Esophagus muscularis mucosa (tissue), 4 donors: ENCODE data around the gene GPC6. TPM values are rescaled to one million over a fixed set of nuclear protein-coding genes. Genes with fewer than 3 reads are reported as not detected.

Experiments used
- DNase-seq: peaks from one replicate; pipeline ENCODE4 v3.0.0-alpha.2; 2017; ENCODE audit errors: extremely low spot score
- H3K27ac ChIP-seq, 4 donors: fragments of 200-600 bp; sonication (generic); replicated peaks in 1 of 4; 1 replicate in 3 of 4; 2 replicates in 1 of 4; pipeline ENCODE4 v1.5.1; 2016 to 2019; ENCODE audit warnings: mild to moderate bottlenecking in 1 of 4
- H3K27me3 ChIP-seq, 4 donors: fragments of 200-600 bp; sonication (generic); one replicate each; pipeline versions ENCODE4 v1.5.1 to v1.6.0; 2016 to 2019
- H3K36me3 ChIP-seq, 4 donors: fragments of 200-600 bp; sonication (generic); one replicate each; pipeline ENCODE4 v1.5.1; 2016 to 2019
- H3K4me1 ChIP-seq, 4 donors: fragments of 200-600 bp; sonication (generic); one replicate each; pipeline ENCODE4 v1.5.1; 2016 to 2019
- H3K4me3 ChIP-seq, 4 donors: fragments of 200-600 bp; sonication (generic); 1 replicate in 2 of 4; 2 replicates in 2 of 4; pipeline ENCODE4 v1.5.1; 2016 to 2019; ENCODE audit warnings: mild to moderate bottlenecking in 4 of 4, moderate library complexity in 1 of 4
- H3K9me3 ChIP-seq, 4 donors: fragments of 200-600 bp; sonication (generic); 1 replicate in 3 of 4; 2 replicates in 1 of 4; pipeline ENCODE4 v1.5.1; 2016 to 2019
- EP300 ChIP-seq: sonication (generic); formaldehyde crosslinking; IDR thresholded peaks from one replicate; pipeline ENCODE4 v1.6.1; 2017; ENCODE audit warnings: antibody characterized with exemption
- POLR2A ChIP-seq: fragments of 450-650 bp; IDR thresholded peaks from one replicate; pipeline ENCODE4 v1.6.1; 2017; ENCODE audit warnings: antibody characterized with exemption, moderate library complexity, mild to moderate bottlenecking, low read depth
- POLR2AphosphoS5 ChIP-seq, 2 donors: sonication (generic); formaldehyde crosslinking; IDR thresholded peaks; one replicate each; pipeline ENCODE4 v1.6.1; 2017; ENCODE audit warnings: antibody characterized with exemption in 2 of 2
- WGBS: methylation state at CpG from one replicate; pipeline ENCODE4 v1.1.5; 2018; 5-methylcytosine and 5-hydroxymethylcytosine counted together
- intact Hi-C: fragments of 100-400 bp; cut with DNase I; formaldehyde crosslinking; loops from one replicate; pipeline ENCODE4 v1.15.1; 2023
- total RNA-seq, 4 donors: library from RNA; depleted of rRNA; stranded (reverse); fragments of >200 nt; gene quantifications; one replicate each; pipeline versions ENCODE4 v1.1.0 to v1.2.1, GENCODE V29; 2016
- TF ChIP-seq, protein P1 (sequence below), 3 experiments: fragments of 200-600 bp in 2 of 3; fragments of 450-650 bp in 1 of 3; sonication (generic) in 2 of 3; IDR thresholded peaks; one replicate each; pipeline ENCODE4 v1.5.1; 2017 to 2019; ENCODE audit warnings: antibody characterized with exemption in 3 of 3, mild to moderate bottlenecking in 2 of 3, moderate library complexity in 1 of 3

The GPC6 gene
- total RNA-seq, 4 donors from 2014 or later: 6.5 to 17.2 (median 13.5) TPM

DNA sequence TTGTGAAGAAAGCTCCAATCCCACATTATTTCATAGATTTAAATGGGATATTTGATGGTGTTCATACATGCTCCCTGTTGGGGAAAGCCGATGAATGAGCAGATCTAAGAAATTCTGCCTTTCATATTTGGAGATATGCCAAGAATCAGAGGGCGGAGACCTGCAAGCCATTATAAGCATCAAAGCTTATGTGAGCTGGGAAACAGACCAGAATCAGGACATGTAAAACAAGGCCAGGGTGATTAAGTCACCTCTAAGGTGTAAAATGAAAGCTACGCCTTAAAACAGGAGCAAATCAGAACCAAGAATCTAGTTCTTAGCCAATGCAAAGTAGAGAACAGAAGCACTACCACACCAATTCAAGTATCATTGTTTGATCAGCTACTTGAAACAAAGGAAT is 860.5 kb downstream of the GPC6 start:
- Histone ChIP-seq H3K4me1 (no peaks in the 10 kb centered on the region), H3K36me3 (no peaks in the 10 kb centered on the region), H3K4me3 (no peak overlapping the region), H3K9me3 (no peaks in the 10 kb centered on the region), H3K27ac (no peak overlapping the region), H3K27me3 (no peaks in the 10 kb centered on the region)
- DNase-seq: no peak
- intact Hi-C loops: no loop called here
- WGBS: 91% methylated on average over 3 of the region's 3 CpGs
- TF ChIP-seq POLR2AphosphoS5 (IDR thresholded peaks at IDR 0.05) (no peak), EP300 (no peak), POLR2A (no peak)
- TF ChIP-seq, protein P1, sequence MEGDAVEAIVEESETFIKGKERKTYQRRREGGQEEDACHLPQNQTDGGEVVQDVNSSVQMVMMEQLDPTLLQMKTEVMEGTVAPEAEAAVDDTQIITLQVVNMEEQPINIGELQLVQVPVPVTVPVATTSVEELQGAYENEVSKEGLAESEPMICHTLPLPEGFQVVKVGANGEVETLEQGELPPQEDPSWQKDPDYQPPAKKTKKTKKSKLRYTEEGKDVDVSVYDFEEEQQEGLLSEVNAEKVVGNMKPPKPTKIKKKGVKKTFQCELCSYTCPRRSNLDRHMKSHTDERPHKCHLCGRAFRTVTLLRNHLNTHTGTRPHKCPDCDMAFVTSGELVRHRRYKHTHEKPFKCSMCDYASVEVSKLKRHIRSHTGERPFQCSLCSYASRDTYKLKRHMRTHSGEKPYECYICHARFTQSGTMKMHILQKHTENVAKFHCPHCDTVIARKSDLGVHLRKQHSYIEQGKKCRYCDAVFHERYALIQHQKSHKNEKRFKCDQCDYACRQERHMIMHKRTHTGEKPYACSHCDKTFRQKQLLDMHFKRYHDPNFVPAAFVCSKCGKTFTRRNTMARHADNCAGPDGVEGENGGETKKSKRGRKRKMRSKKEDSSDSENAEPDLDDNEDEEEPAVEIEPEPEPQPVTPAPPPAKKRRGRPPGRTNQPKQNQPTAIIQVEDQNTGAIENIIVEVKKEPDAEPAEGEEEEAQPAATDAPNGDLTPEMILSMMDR (IDR thresholded peaks at IDR 0.05): no peak

DNA sequence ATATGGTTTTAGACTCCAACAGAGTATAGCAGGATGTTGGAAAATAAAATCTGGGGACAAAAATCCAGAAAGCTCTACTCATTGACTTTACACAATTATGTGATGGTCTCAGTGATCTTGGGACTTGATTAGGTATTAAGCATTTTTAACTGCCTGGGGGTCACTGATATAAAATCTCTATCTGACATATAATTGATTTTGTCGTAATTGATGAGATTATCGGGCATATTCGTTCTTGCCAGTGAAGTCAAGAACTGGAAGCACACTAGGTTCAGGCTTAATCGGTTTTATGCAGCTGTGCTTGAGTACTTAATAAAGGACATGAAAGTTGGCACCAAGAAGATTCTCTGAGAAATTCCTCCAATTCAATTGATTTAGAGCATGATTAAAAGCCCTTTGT is 862.1 kb downstream of the GPC6 start:
- TF ChIP-seq EP300 (no peak), POLR2AphosphoS5 (IDR thresholded peaks at IDR 0.05) (no peak), POLR2A (no peak)
- intact Hi-C loops: no loop called here

DNA sequence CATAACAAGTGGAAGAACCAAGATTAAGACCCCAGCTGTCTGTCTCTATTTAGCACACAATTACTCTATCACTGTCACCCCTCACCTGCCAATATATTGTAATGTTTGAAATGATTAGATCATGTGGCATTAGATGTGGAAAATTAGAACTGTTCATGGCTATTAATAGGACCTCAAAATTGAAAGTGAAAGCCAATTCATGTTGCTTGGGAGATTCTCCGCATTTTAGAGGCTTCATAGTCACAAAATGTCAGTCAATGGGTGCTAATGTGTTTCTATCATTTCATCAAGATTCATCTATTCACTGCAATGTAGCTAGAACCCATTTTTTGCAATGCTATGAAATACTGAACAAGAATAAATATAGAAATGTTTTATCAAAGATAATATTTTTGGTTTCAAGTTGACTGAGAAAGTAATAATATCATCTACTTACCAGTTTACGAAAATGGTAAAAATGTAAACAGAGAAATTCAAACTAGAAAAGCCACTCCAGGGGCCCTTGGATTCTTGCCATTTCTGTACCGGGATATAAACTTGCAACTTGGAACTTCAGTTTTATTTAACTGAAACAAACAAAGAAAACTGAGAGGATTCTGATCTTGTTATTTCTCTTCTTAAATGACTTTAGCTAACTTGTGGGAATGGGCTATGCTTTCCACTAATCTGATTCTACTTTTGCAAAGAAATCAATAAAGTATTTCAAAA is 864.3 kb downstream of the GPC6 start:
- peaks cover 0 to 12% (median 10%) of the 10 kb centered on the region in 4 donors for H3K9me3 ChIP-seq
- WGBS: 28% methylated on average over 3 of the region's 3 CpGs
- H3K36me3 ChIP-seq: no peaks in the 10 kb centered on the region
- H3K27ac ChIP-seq: no peak overlapping the region
- DNase-seq: no peak
- H3K27me3 ChIP-seq: no peaks in the 10 kb centered on the region
- H3K4me3 ChIP-seq: peak overlapping the region in 1 of 4 donors; percentile 4
- no peaks in the 10 kb centered on the region for H3K4me1 ChIP-seq
- no peak for TF ChIP-seq EP300
- TF ChIP-seq, protein P1 (IDR thresholded peaks at IDR 0.05): no peak
- no peak for TF ChIP-seq POLR2A
- no peak for TF ChIP-seq POLR2AphosphoS5 (IDR thresholded peaks at IDR 0.05)
- intact Hi-C loops: no loop called here

More for the DNA sequence above, 862.1 kb downstream of the GPC6 start:
- H3K4me1 ChIP-seq: no peaks in the 10 kb centered on the region
- H3K27ac ChIP-seq: no peak overlapping the region
- WGBS: 41% methylated on average over 4 of the region's 4 CpGs
- no peak overlapping the region for H3K4me3 ChIP-seq
- no peaks in the 10 kb centered on the region for H3K27me3 ChIP-seq
- peaks cover 0 to 12% (median 10%) of the 10 kb centered on the region in 4 donors for H3K9me3 ChIP-seq
- H3K36me3 ChIP-seq: no peaks in the 10 kb centered on the region
- no peak for DNase-seq

DNA sequence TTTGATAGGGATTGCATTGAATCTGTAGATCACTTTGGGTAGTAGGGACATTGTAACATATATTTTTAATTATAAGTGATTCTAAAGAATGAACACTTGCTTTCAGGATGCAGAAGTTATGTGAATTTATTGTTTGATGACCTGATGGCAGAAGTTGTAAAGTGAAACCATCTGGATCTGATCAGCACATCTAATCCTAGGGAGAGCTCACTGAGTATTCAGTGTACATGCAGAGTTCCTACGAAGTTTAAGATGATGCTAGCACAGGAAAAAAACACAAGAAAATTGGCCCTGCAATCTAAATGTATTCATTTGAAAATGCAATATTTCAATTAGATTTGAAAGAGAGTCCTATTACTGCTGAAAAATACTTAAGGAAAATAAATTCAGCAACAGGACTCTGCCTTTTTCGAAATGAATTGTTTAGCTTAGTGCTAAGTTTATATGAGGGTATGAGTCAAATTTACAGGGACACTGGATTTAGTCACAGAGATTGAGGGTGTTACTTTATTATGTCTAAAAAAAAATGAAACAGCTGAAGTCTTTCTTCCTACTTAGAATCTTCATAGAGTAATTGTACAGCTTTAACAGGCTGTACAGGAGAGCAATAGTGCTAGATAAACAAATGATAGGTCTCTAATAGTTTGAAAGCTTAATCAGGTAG is 867.2 kb downstream of the GPC6 start:
- Histone ChIP-seq H3K27me3 (no peaks in the 10 kb centered on the region), H3K27ac (no peak overlapping the region), H3K36me3 (no peaks in the 10 kb centered on the region), H3K9me3 (peaks cover 0 to 12% (median 10%) of the 10 kb centered on the region in 4 donors), H3K4me3 (no peak overlapping the region), H3K4me1 (no peaks in the 10 kb centered on the region)
- WGBS: 47% methylated on average over 2 of the region's 2 CpGs
- DNase-seq: no peak
- TF ChIP-seq POLR2A (no peak), POLR2AphosphoS5 (IDR thresholded peaks at IDR 0.05) (no peak), EP300 (no peak)
- TF ChIP-seq, protein P1 (IDR thresholded peaks at IDR 0.05): no peak
- intact Hi-C loops: no loop called here

DNA sequence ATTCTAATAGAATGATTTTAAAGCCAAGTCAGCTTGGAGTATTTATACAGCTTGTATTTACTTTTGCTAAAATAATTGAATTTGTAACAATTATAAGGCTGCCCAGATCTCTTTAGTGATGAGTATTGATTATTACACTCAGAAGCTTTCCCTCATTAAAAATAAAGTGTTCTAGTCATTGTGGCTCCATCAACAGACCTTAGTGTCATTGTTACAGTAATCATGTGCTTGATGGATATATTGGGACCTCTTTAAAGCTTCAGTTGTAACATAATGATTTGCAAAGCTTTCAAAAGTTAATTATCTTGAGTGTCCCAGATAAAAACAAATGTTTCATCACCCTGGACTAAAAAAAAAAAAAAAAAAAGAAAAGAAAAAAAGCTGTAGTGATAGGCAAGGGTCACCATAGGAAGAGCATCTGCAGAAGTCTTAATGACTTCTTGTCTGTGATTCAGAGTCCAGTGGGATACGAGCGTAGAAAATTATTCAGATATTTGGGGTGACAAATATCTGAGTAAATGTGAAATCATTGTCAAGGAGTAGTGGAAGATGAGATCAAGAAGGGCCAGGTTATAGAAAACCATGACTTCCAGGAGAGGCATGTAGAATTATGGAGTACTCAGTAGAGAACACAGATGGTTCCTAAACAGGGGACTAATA is 883.2 kb downstream of the GPC6 start:
- H3K36me3 ChIP-seq: no peaks in the 10 kb centered on the region
- no peaks in the 10 kb centered on the region for H3K27me3 ChIP-seq
- H3K9me3 ChIP-seq: no peaks in the 10 kb centered on the region
- no peak overlapping the region for H3K27ac ChIP-seq
- WGBS: 100% methylated on average over 2 of the region's 2 CpGs
- H3K4me1 ChIP-seq: no peaks in the 10 kb centered on the region
- TF ChIP-seq EP300: no peak
- no peak for TF ChIP-seq POLR2A
- TF ChIP-seq POLR2AphosphoS5 (IDR thresholded peaks at IDR 0.05): no peak
- TF ChIP-seq, protein P1 (IDR thresholded peaks at IDR 0.05): no peak
- no peak overlapping the region for H3K4me3 ChIP-seq
- intact Hi-C loops: no loop called here
- DNase-seq: no peak
